ENCODE data around the gene TMEM50B.
"Not testable (repeated sequence)": the region's sequence is repeated elsewhere in the genome, so short reads cannot be mapped to it uniquely, and the experiment has no call there.

DNA sequence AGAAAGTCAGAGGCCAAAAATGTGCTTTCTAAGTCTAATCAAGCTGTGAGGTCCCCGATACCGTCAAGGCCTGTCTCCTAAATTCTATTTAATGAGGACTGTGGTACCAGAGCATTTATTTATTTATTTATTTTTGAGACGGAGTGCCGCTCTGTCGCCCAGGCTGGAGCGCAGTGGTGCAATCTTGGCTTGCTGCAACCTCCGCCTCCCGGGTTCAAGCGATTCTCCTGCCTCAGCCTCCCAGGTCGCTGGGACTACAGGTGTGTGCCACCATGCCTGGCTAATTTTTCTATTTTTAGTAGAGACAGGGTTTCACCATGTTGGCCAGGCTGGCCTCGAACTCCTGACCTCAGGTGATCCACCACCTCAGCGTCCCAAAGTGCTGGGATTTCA is 67.3 kb downstream of the TMEM50B start:
- TF ChIP-seq, protein P1, sequence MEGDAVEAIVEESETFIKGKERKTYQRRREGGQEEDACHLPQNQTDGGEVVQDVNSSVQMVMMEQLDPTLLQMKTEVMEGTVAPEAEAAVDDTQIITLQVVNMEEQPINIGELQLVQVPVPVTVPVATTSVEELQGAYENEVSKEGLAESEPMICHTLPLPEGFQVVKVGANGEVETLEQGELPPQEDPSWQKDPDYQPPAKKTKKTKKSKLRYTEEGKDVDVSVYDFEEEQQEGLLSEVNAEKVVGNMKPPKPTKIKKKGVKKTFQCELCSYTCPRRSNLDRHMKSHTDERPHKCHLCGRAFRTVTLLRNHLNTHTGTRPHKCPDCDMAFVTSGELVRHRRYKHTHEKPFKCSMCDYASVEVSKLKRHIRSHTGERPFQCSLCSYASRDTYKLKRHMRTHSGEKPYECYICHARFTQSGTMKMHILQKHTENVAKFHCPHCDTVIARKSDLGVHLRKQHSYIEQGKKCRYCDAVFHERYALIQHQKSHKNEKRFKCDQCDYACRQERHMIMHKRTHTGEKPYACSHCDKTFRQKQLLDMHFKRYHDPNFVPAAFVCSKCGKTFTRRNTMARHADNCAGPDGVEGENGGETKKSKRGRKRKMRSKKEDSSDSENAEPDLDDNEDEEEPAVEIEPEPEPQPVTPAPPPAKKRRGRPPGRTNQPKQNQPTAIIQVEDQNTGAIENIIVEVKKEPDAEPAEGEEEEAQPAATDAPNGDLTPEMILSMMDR (IDR thresholded peaks at IDR 0.05), result not testable (repeated sequence)
- not testable (repeated sequence) for TF ChIP-seq POLR2A (IDR thresholded peaks at IDR 0.05)

Measured in tibial nerve (tissue), 3 donors.